ENCODE results near the gene DAPK2.

DAPK2 gene

GRCh38 chr15:63869371-63870042, 176.8 kb downstream of the DAPK2 start:
- no peak overlapping the region for H3K4me2 ChIP-seq (ENCODE audit: low read depth, low read length, poor library complexity, severe bottlenecking)

GRCh38 chr15:63864186-63864585, 182.1 kb downstream of the DAPK2 start:
- Histone ChIP-seq H3K4me2 (ENCODE audit: low read depth, low read length, poor library complexity, severe bottlenecking) (no peak overlapping the region), H3K9ac (ENCODE audit: low read depth, low read length, poor library complexity, severe bottlenecking) (no peak overlapping the region), H3F3A (ENCODE audit: low read depth) (0 out of 2 replicates have a peak, but pooled peaks cover 2% of the 10 kb centered on the region), H3K9me3 (ENCODE audit: insufficient read depth, low read depth, low read length) (no peaks in the 10 kb centered on the region), H4K20me1 (ENCODE audit: insufficient read depth, low read length, poor library complexity, severe bottlenecking) (no peaks in the 10 kb centered on the region), H3K79me2 (ENCODE audit: insufficient read depth, low read length) (no peaks in the 10 kb centered on the region), H3K4me3 (ENCODE audit: low read length, poor library complexity, severe bottlenecking) (no peak overlapping the region), H3K9me2 (replicated peaks; ENCODE audit: low read depth, low read length) (no peaks in the 10 kb centered on the region), H3K36me3 (ENCODE audit: insufficient read depth, low read length) (no peaks in the 10 kb centered on the region), H3K4me1 (ENCODE audit: insufficient read depth, low read length, poor library complexity, severe bottlenecking) (peaks cover 5% of the 10 kb centered on the region), H3K27me3 (ENCODE audit: insufficient read depth, low read length, poor library complexity, severe bottlenecking) (no peaks in the 10 kb centered on the region), H2AFZ (ENCODE audit: low read length) (no peak overlapping the region)
- TF ChIP-seq EZH2phosphoT487 (IDR thresholded peaks at IDR 0.05; ENCODE audit: borderline replicate concordance) (no peak), CTCF (conservative IDR thresholded peaks at IDR 0.05; ENCODE audit: low read length) (no peak)

More at GRCh38 chr15:63869371-63870042, 176.8 kb downstream of the DAPK2 start:
- Histone ChIP-seq H3K4me1 (ENCODE audit: insufficient read depth, low read length, poor library complexity, severe bottlenecking) (no peaks in the 10 kb centered on the region), H3K27me3 (ENCODE audit: insufficient read depth, low read length, poor library complexity, severe bottlenecking) (no peaks in the 10 kb centered on the region), H3K9ac (ENCODE audit: low read depth, low read length, poor library complexity, severe bottlenecking) (no peak overlapping the region), H3K9me3 (ENCODE audit: insufficient read depth, low read depth, low read length) (no peaks in the 10 kb centered on the region), H3F3A (ENCODE audit: low read depth) (no peaks in the 10 kb centered on the region), H3K79me2 (ENCODE audit: insufficient read depth, low read length) (no peaks in the 10 kb centered on the region), H3K36me3 (ENCODE audit: insufficient read depth, low read length) (no peaks in the 10 kb centered on the region), H4K20me1 (ENCODE audit: insufficient read depth, low read length, poor library complexity, severe bottlenecking) (no peaks in the 10 kb centered on the region), H3K4me3 (ENCODE audit: low read length, poor library complexity, severe bottlenecking) (no peak overlapping the region), H2AFZ (ENCODE audit: low read length) (no peak overlapping the region), H3K9me2 (replicated peaks; ENCODE audit: low read depth, low read length) (no peaks in the 10 kb centered on the region)
- no peak for TF ChIP-seq EZH2phosphoT487 (IDR thresholded peaks at IDR 0.05; ENCODE audit: borderline replicate concordance)
- no peak for TF ChIP-seq CTCF (conservative IDR thresholded peaks at IDR 0.05; ENCODE audit: low read length)

GRCh38 chr15:63861946-63862517, 184.3 kb downstream of the DAPK2 start:
- Histone ChIP-seq H3K27me3 (ENCODE audit: insufficient read depth, low read length, poor library complexity, severe bottlenecking) (no peaks in the 10 kb centered on the region), H2AFZ (ENCODE audit: low read length) (no peak overlapping the region), H3K79me2 (ENCODE audit: insufficient read depth, low read length) (no peaks in the 10 kb centered on the region), H3K4me1 (ENCODE audit: insufficient read depth, low read length, poor library complexity, severe bottlenecking) (peaks cover 8% of the 10 kb centered on the region), H3K4me3 (ENCODE audit: low read length, poor library complexity, severe bottlenecking) (no peak overlapping the region), H3K9me3 (ENCODE audit: insufficient read depth, low read depth, low read length) (no peaks in the 10 kb centered on the region), H3K36me3 (ENCODE audit: insufficient read depth, low read length) (no peaks in the 10 kb centered on the region), H3F3A (ENCODE audit: low read depth) (0 out of 2 replicates have a peak, but pooled peaks cover 2% of the 10 kb centered on the region), H3K9ac (ENCODE audit: low read depth, low read length, poor library complexity, severe bottlenecking) (no peak overlapping the region), H3K4me2 (ENCODE audit: low read depth, low read length, poor library complexity, severe bottlenecking) (no peak overlapping the region), H4K20me1 (ENCODE audit: insufficient read depth, low read length, poor library complexity, severe bottlenecking) (no peaks in the 10 kb centered on the region), H3K9me2 (replicated peaks; ENCODE audit: low read depth, low read length) (no peaks in the 10 kb centered on the region)
- TF ChIP-seq EZH2phosphoT487 (IDR thresholded peaks at IDR 0.05; ENCODE audit: borderline replicate concordance), result no peak

Measured in Loucy (cell line).